Type B pancreatic cell (in vitro differentiated cells): ENCODE results near the gene LMAN2. TPM values are rescaled to one million over a fixed set of nuclear protein-coding genes. Genes with fewer than 3 reads are reported as not detected.

Experiments used
- DNase-seq: peaks from one replicate; pipeline ENCODE4 v3.0.0; 2021; ENCODE audit warnings: mixed read lengths; ENCODE audit not compliant: unreplicated experiment; ENCODE audit errors: extremely low spot score
- H3K27ac Mint-ChIP-seq: 2 replicates; pipeline ENCODE4 v1.8.0; 2021; ENCODE audit warnings: mild to moderate bottlenecking, mixed read lengths
- H3K27me3 Mint-ChIP-seq: 2 replicates; pipeline ENCODE4 v1.8.0; 2021; ENCODE audit warnings: mixed read lengths
- H3K36me3 Mint-ChIP-seq: 2 replicates; pipeline ENCODE4 v1.8.0; 2021; ENCODE audit warnings: mixed read lengths
- H3K4me1 Mint-ChIP-seq: one replicate; pipeline ENCODE4 v1.8.0; 2021; ENCODE audit warnings: mixed read lengths; ENCODE audit not compliant: unreplicated experiment
- H3K4me3 Mint-ChIP-seq: 2 replicates; pipeline ENCODE4 v1.8.0; 2021; ENCODE audit warnings: mild to moderate bottlenecking, mixed read lengths
- H3K9me3 Mint-ChIP-seq: 2 replicates; pipeline ENCODE4 v1.8.0; 2021; ENCODE audit warnings: mixed read lengths
- CTCF ChIP-seq: fragments of 200-600 bp; sonication (generic); conservative IDR thresholded peaks from 2 replicates; pipeline ENCODE4 v1.5.0; 2021; ENCODE audit warnings: antibody characterized with exemption, mild to moderate bottlenecking
- total RNA-seq: library from RNA; stranded (reverse); gene quantifications from 2 replicates; pipeline ENCODE4 v1.2.1, GENCODE V29; 2021; ENCODE audit warnings: low replicate concordance

The LMAN2 gene
- total RNA-seq, 1 donor from 2014 or later: 102 TPM

- Mint-ChIP-seq H3K27me3 (no peaks in the 10 kb centered on the region), H3K4me3 (no peak overlapping the region), H3K4me1 (no peaks in the 10 kb centered on the region), H3K9me3 (no peaks in the 10 kb centered on the region), H3K27ac (peak overlapping the region; percentile 43), H3K36me3 (peaks cover 26% of the 10 kb centered on the region)
- no peak for TF ChIP-seq CTCF
- DNase-seq: no peak
These were observed 60.5 kb downstream of the LMAN2 start for GRCh38 chr5:177290816-177291596.

DNA sequence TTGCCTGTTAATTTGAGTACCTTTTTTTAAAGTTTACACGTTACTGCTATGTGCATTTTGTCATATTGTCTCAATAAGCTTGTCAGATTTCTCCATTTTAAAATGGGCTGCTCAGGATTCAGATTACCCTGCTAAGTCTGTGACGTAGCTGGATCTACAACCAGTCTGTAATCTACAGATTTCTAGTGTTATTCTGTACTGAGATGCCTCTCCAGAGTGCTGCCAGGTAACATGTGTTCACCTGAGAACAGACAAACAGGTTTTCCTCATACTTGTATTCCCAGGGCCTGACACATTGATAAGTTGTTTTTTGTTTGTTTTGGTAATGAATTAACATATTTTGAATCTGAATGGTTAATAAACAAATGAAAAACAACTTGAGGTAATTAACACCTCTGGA, 63.3 kb downstream of the LMAN2 start:
- no peaks in the 10 kb centered on the region for H3K27me3 Mint-ChIP-seq
- H3K4me3 Mint-ChIP-seq: no peak overlapping the region
- H3K36me3 Mint-ChIP-seq: peaks cover 32% of the 10 kb centered on the region
- no peaks in the 10 kb centered on the region for H3K9me3 Mint-ChIP-seq
- H3K4me1 Mint-ChIP-seq: no peaks in the 10 kb centered on the region
- H3K27ac Mint-ChIP-seq: no peak overlapping the region
- TF ChIP-seq CTCF: no peak
- DNase-seq: no peak

Other genes with a start within 250 kb of the LMAN2 start
- gene NSD1, start 217.9 kb downstream of the LMAN2 start, total RNA-seq: 99.6 and 115 TPM in 2 replicates
- gene RAB24, start 47.9 kb downstream of the LMAN2 start, total RNA-seq: 42.6 and 46.2 TPM in 2 replicates
- gene PRELID1, start 47.9 kb downstream of the LMAN2 start, total RNA-seq: 126 and 163 TPM in 2 replicates
- gene MXD3, start 39.8 kb downstream of the LMAN2 start, total RNA-seq: 10.2 and 29.5 TPM in 2 replicates
- 8.9 and 16.6 TPM in 2 replicates for gene RGS14, start 6.3 kb upstream of the LMAN2 start, total RNA-seq
- 0.12 and 0.22 TPM in 2 replicates for gene SLC34A1, start 32.8 kb upstream of the LMAN2 start, total RNA-seq
- not detected in 2 replicates for gene PFN3, start 49.0 kb upstream of the LMAN2 start, total RNA-seq
- 3.2 and 5.7 TPM in 2 replicates for gene F12, start 57.9 kb upstream of the LMAN2 start, total RNA-seq
- 46.1 and 47.3 TPM in 2 replicates for gene GRK6, start 75.0 kb upstream of the LMAN2 start, total RNA-seq
- gene PRR7, start 95.1 kb upstream of the LMAN2 start, total RNA-seq: 5.9 and 8.8 TPM in 2 replicates
- gene DBN1, start 122.0 kb upstream of the LMAN2 start, total RNA-seq: 200 and 269 TPM in 2 replicates
- gene PDLIM7, start 145.9 kb upstream of the LMAN2 start, total RNA-seq: 66.5 and 187 TPM in 2 replicates
- gene DOK3, start 158.2 kb upstream of the LMAN2 start, total RNA-seq: 6.2 and 6.9 TPM in 2 replicates
- 99.7 and 104 TPM in 2 replicates for gene DDX41, start 165.3 kb upstream of the LMAN2 start, total RNA-seq
- 83.1 and 103 TPM in 2 replicates for gene FAM193B, start 202.9 kb upstream of the LMAN2 start, total RNA-seq
- gene TMED9, start 240.5 kb upstream of the LMAN2 start, total RNA-seq: 161 and 225 TPM in 2 replicates
- gene B4GALT7, start 248.5 kb upstream of the LMAN2 start, total RNA-seq: 30.9 and 31.0 TPM in 2 replicates